A673 (cell line): ENCODE data around the gene DPH5. TPM values are rescaled to one million over a fixed set of nuclear protein-coding genes. Genes with fewer than 3 reads are reported as not detected.

Source experiments
- BruUV-seq: library from RNA; stranded (reverse); fragments of 400-500 nt; replicated peaks from 2 replicates; lab custom pipeline; 2021; lab: Mats Ljungman, UMichigan
- CTCF ChIA-PET: fragments of 300-600 bp; sonication (Branson Sonifier 250); formaldehyde crosslinking; loops from one replicate; lab custom pipeline; 2022; ENCODE audit warnings: antibody characterized with exemption; lab: Charles Lee
- POLR2A ChIA-PET: fragments of 300-600 bp; sonication (Branson Sonifier 250); formaldehyde crosslinking; loops from one replicate; lab custom pipeline; 2022; ENCODE audit warnings: antibody characterized with exemption; ENCODE audit not compliant: low non-redundant PET; lab: Charles Lee
- DNase-seq: peaks from one replicate; pipeline ENCODE4 v3.0.0-alpha.2; 2015; ENCODE audit warnings: low spot score
- H3K27ac ChIP-seq: fragments of 200-600 bp; sonication (generic); 2 replicates; pipeline ENCODE4 v1.5.1; 2016; ENCODE audit warnings: mixed run types, low read depth, mild to moderate bottlenecking, mixed read lengths, antibody characterized with exemption, low read length; ENCODE audit not compliant: poor library complexity, severe bottlenecking
- H3K27me3 ChIP-seq: fragments of 200-600 bp; sonication (generic); replicated peaks from 2 replicates; pipeline ENCODE4 v1.6.1; 2017; ENCODE audit warnings: mixed run types, low read depth, mild to moderate bottlenecking, mixed read lengths, antibody characterized with exemption, low read length; ENCODE audit not compliant: insufficient read depth, poor library complexity
- H3K36me3 ChIP-seq: fragments of 200-600 bp; sonication (generic); 2 replicates; pipeline ENCODE4 v1.6.1; 2016; ENCODE audit warnings: mixed run types, mild to moderate bottlenecking, mixed read lengths, antibody characterized with exemption, low read length; ENCODE audit not compliant: insufficient read depth, poor library complexity, severe bottlenecking
- H3K4me1 ChIP-seq: fragments of 200-600 bp; sonication (generic); 2 replicates; pipeline ENCODE4 v1.6.1; 2017; ENCODE audit warnings: mixed run types, mild to moderate bottlenecking, mixed read lengths, antibody characterized with exemption, low read length; ENCODE audit not compliant: insufficient read depth, poor library complexity, severe bottlenecking
- H3K4me3 ChIP-seq: fragments of 200-600 bp; sonication (generic); 2 replicates; pipeline ENCODE4 v1.5.1; 2016; ENCODE audit warnings: low read depth, mixed run types, mild to moderate bottlenecking, mixed read lengths, low read length; ENCODE audit not compliant: poor library complexity, severe bottlenecking
- H3K9me3 ChIP-seq: fragments of 200-600 bp; sonication (generic); 2 replicates; pipeline ENCODE4 v1.6.1; 2016; ENCODE audit warnings: mixed run types, low read depth, mild to moderate bottlenecking, mixed read lengths, antibody characterized with exemption, low read length; ENCODE audit not compliant: poor library complexity, severe bottlenecking
- EZH2 ChIP-seq: fragments of 200-600 bp; sonication (generic); IDR thresholded peaks from 2 replicates; pipeline ENCODE4 v1.6.1; 2017; ENCODE audit warnings: borderline replicate concordance, low read depth, mild to moderate bottlenecking, mixed read lengths, antibody characterized with exemption, low read length; ENCODE audit not compliant: poor library complexity, severe bottlenecking
- intact Hi-C: fragments of 100-400 bp; cut with micrococcal nuclease; formaldehyde crosslinking; loops from one replicate; pipeline ENCODE4 v1.10.0; 2022; ENCODE audit not compliant: unreplicated experiment
- total RNA-seq: library from RNA; stranded (reverse); gene quantifications from 2 replicates; pipeline ENCODE4 v1.2.3, GENCODE V29; 2021
- TF ChIP-seq, protein P1 (sequence below): fragments of 300-800, 200-600 bp; sonication (generic); conservative IDR thresholded peaks from 2 replicates; pipeline ENCODE4 v1.5.1; 2017; ENCODE audit warnings: low read depth, mild to moderate bottlenecking, antibody characterized with exemption, low read length, moderate library complexity, mixed read lengths

The DPH5 gene
- total RNA-seq, 1 experiment from 2014 or later = 50.5 TPM

DNA sequence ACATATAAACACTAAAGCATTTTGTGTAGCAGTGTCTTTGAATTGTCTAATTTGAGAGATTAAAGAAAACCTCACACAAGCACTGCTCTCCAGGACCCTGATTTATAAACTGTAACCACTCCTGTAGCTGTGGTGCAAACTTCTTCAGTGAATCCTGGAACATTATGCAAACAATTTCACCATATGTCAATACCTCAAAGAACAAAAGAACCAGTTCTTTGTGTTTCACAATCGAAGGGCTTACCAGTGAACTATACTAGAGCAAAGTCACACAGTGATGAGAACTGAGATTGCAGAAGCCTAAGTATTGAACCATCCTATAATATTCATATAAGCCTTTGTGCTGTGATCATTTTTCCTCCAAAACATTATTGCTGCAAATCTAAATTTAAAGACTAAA lies 21.5 kb downstream of the DPH5 start:
- intact Hi-C loops = no loop called here
- TF ChIP-seq, protein P1, sequence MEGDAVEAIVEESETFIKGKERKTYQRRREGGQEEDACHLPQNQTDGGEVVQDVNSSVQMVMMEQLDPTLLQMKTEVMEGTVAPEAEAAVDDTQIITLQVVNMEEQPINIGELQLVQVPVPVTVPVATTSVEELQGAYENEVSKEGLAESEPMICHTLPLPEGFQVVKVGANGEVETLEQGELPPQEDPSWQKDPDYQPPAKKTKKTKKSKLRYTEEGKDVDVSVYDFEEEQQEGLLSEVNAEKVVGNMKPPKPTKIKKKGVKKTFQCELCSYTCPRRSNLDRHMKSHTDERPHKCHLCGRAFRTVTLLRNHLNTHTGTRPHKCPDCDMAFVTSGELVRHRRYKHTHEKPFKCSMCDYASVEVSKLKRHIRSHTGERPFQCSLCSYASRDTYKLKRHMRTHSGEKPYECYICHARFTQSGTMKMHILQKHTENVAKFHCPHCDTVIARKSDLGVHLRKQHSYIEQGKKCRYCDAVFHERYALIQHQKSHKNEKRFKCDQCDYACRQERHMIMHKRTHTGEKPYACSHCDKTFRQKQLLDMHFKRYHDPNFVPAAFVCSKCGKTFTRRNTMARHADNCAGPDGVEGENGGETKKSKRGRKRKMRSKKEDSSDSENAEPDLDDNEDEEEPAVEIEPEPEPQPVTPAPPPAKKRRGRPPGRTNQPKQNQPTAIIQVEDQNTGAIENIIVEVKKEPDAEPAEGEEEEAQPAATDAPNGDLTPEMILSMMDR = no peak
- TF ChIP-seq EZH2 = no peak
- no peaks in the 10 kb centered on the region for H3K36me3 ChIP-seq
- no peaks in the 10 kb centered on the region for H3K27me3 ChIP-seq
- peaks cover 21% of the 10 kb centered on the region for H3K4me1 ChIP-seq
- ChIA-PET POLR2A (no interaction called here), CTCF (no interaction called here)
- no peaks in the 10 kb centered on the region for H3K9me3 ChIP-seq
- no peak overlapping the region for H3K27ac ChIP-seq
- H3K4me3 ChIP-seq = no peak overlapping the region
- no TSS peak for BruUV-seq
- peak; percentile 24 for DNase-seq

DNA sequence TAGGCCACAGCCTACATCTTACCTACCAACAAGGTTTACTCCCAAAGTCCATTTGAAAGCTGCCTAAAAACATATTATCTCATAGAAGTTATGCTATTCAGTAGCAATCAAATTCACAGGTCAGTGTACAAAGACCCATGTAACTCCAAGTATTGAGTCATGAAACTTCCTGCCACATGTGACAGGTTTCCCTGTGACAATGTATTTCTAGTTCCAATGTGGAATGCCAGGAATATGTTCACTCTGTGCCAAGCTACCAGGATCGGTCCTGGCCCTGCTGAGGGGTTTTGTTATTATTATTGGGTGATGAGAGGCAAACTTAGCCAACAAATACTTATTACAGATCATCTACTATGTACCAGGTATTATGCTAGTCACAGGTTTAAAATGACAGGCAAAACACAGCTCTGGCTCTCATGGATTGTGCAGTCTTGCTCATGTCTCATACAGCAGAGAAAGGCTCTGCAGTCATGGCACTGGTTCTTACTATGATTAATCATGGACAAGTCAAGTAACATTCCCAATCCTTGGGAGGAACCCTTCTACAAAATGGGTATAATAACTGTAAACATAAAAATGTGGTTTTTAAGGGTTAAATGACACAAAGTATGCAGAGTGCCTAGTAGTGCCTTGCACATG lies 22.5 kb downstream of the DPH5 start:
- Histone ChIP-seq H3K4me1 (peaks cover 21% of the 10 kb centered on the region), H3K4me3 (no peak overlapping the region), H3K27ac (no peak overlapping the region), H3K36me3 (no peaks in the 10 kb centered on the region), H3K9me3 (no peaks in the 10 kb centered on the region), H3K27me3 (no peaks in the 10 kb centered on the region)
- intact Hi-C loops = no loop called here
- TF ChIP-seq, protein P1 = no peak
- TF ChIP-seq EZH2 = no peak
- ChIA-PET CTCF (no interaction called here), POLR2A (interaction anchor here (0.5 to 0.7 kb wide), 2 partner anchors 47 to 89 kb away, joined by 3 to 5 read pairs; no protein-coding TSS in a partner anchor)
- DNase-seq = no peak
- BruUV-seq = no TSS peak

DNA sequence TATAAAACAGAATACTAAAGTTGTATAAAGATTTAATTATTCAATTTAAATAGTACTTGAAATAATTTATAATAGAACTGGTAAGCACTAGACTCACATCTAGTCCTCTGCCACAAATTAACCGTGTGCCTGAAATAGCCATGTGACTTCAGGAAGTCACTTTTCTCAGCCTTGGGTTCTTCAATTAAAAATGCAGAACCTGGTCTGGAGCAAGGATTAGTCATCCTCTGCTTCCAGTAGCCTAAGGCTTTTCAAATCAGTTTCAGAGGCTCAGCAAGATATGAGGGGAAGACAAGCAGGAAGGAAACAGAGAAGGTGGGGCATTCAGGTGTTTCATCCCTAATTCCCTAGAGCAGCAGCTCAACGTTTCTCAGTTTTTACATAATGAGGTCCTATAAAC lies 23.0 kb downstream of the DPH5 start:
- ChIA-PET POLR2A (interaction anchor here (0.7 kb wide), 1 partner anchor 47 kb away, joined by 5 read pairs; no protein-coding TSS in a partner anchor), CTCF (no interaction called here)
- Histone ChIP-seq H3K36me3 (no peaks in the 10 kb centered on the region), H3K27ac (no peak overlapping the region), H3K4me1 (peaks cover 21% of the 10 kb centered on the region), H3K9me3 (no peaks in the 10 kb centered on the region), H3K4me3 (no peak overlapping the region), H3K27me3 (no peaks in the 10 kb centered on the region)
- BruUV-seq = no TSS peak
- intact Hi-C loops = no loop called here
- DNase-seq = peak; percentile 50
- TF ChIP-seq EZH2 = no peak
- TF ChIP-seq, protein P1 = no peak
